Stimulated activated CD8-positive, alpha-beta memory T cell treated with anti-CD3 and anti-CD28 coated beads, Interleukin-7, amount 100 ng/mL, for 48 hours (primary cell): Measurements from ENCODE around the gene PITHD1.
A peak's percentile ranks its signal among the peaks of the same experiment; 100 is the strongest.
"Not testable (repeated sequence)": the region's sequence is repeated elsewhere in the genome, so short reads cannot be mapped to it uniquely, and the experiment has no call there.

Source experiments
- DNase-seq, 2 donors: peaks; one replicate each; pipeline ENCODE4 v3.0.0-alpha.2; 2020; ENCODE audit warnings: low read depth in 1 of 2; ENCODE audit errors: extremely low read depth in 1 of 2

PITHD1 gene

GRCh38 chr1:23772854-23773242, 5.4 kb upstream of the PITHD1 start:
- no peak for DNase-seq

- DNase-seq = no peak
Observed at GRCh38 chr1:23774174-23774880, 3.9 kb upstream of the PITHD1 start.

- no peak for DNase-seq
Observed at GRCh38 chr1:23776217-23776616, 2.0 kb upstream of the PITHD1 start.

GRCh38 chr1:23779826-23780371, 1.7 kb downstream of the PITHD1 start:
- DNase-seq = no peak

GRCh38 chr1:23783141-23783540, 4.9 kb downstream of the PITHD1 start:
- DNase-seq = not testable (repeated sequence)

- DNase-seq = no peak
Observed at GRCh38 chr1:23784846-23785245, 6.6 kb downstream of the PITHD1 start.

- no peak for DNase-seq
Observed at GRCh38 chr1:23787701-23788100, 9.5 kb downstream of the PITHD1 start.

GRCh38 chr1:23788695-23789094, 10.5 kb downstream of the PITHD1 start:
- no peak for DNase-seq

- DNase-seq = peak; percentile 77 to 89
Observed at GRCh38 chr1:23790696-23791515, 12.7 kb downstream of the PITHD1 start, which contains the start of gene LYPLA2. TSS of gene LYPLA2 (plus strand) at chr1:23791145. CDS start at chr1:23792683, 1,538 bp downstream.

- no peak for DNase-seq
Observed at GRCh38 chr1:23791516-23792047, 13.4 kb downstream of the PITHD1 start.

GRCh38 chr1:23792151-23792945, 14.1 kb downstream of the PITHD1 start:
- no peak for DNase-seq

GRCh38 chr1:23793018-23793781, 15.0 kb downstream of the PITHD1 start:
- no peak for DNase-seq

- no peak for DNase-seq
Observed at GRCh38 chr1:23793861-23794731, 15.9 kb downstream of the PITHD1 start.

- not testable (repeated sequence) for DNase-seq
Observed at GRCh38 chr1:23794732-23795182, 16.5 kb downstream of the PITHD1 start.

- DNase-seq = no peak
Observed at GRCh38 chr1:23795676-23796465, 17.7 kb downstream of the PITHD1 start.

- DNase-seq = no peak
Observed at GRCh38 chr1:23796466-23797271, 18.5 kb downstream of the PITHD1 start.
